Spleen (tissue), 11 donors: Measurements from ENCODE around the gene OAS1. TPM values are rescaled to one million over a fixed set of nuclear protein-coding genes. Genes with fewer than 3 reads are reported as not detected.
"Not testable (repeated sequence)": the region's sequence is repeated elsewhere in the genome, so short reads cannot be mapped to it uniquely, and the experiment has no call there.

Source experiments
- DNase-seq: peaks from one replicate; pipeline ENCODE4 v3.0.0-alpha.2; 2020
- H3K27ac ChIP-seq, 8 donors: fragments of 200-600 bp; sonication (generic) in 7 of 8; 1 replicate in 4 of 8; 2 replicates in 4 of 8; pipeline versions ENCODE4 v1.5.0 to v1.8.0; 2016 to 2021; ENCODE audit warnings: inconsistent platforms in 4 of 8, mild to moderate bottlenecking in 4 of 8, moderate library complexity in 1 of 8
- H3K27me3 ChIP-seq, 7 donors: fragments of 200-600 bp; sonication (generic) in 6 of 7; replicated peaks in 1 of 7; 1 replicate in 4 of 7; 2 replicates in 3 of 7; pipeline versions ENCODE4 v1.5.0 to v1.8.0; 2016 to 2021; ENCODE audit warnings: inconsistent platforms in 3 of 7, mild to moderate bottlenecking in 1 of 7
- H3K36me3 ChIP-seq, 6 donors: fragments of 200-600 bp; sonication (generic) in 5 of 6; 1 replicate in 4 of 6; 2 replicates in 2 of 6; pipeline versions ENCODE4 v1.5.0 to v1.8.0; 2016 to 2021; ENCODE audit warnings: inconsistent platforms in 2 of 6
- H3K4me1 ChIP-seq, 6 donors: fragments of 200-600 bp; sonication (generic) in 5 of 6; 1 replicate in 3 of 6; 2 replicates in 3 of 6; pipeline versions ENCODE4 v1.5.0 to v1.8.0; 2016 to 2021; ENCODE audit warnings: inconsistent platforms in 3 of 6
- H3K4me3 ChIP-seq, 8 donors: fragments of 200-600 bp; sonication (generic) in 7 of 8; 1 replicate in 4 of 8; 2 replicates in 4 of 8; pipeline versions ENCODE4 v1.5.0 to v1.8.0; 2016 to 2021; ENCODE audit warnings: inconsistent platforms in 4 of 8, mild to moderate bottlenecking in 4 of 8, moderate library complexity in 2 of 8
- H3K9me3 ChIP-seq, 8 donors: fragments of 200-600 bp; sonication (generic) in 7 of 8; 1 replicate in 4 of 8; 2 replicates in 4 of 8; pipeline versions ENCODE4 v1.5.0 to v1.8.0; 2016 to 2021; ENCODE audit warnings: inconsistent platforms in 4 of 8
- POLR2A ChIP-seq, 3 donors: fragments of 450-650 bp; IDR thresholded peaks; one replicate each; pipeline ENCODE4 v1.5.1; 2017; ENCODE audit warnings: antibody characterized with exemption in 3 of 3, mild to moderate bottlenecking in 1 of 3
- POLR2AphosphoS5 ChIP-seq, 3 donors: sonication (generic); formaldehyde crosslinking; IDR thresholded peaks; one replicate each; pipeline ENCODE4 v1.5.1; 2017; ENCODE audit warnings: antibody characterized with exemption in 3 of 3
- WGBS, 5 donors: extraction: QIAGEN DNeasy Blood & Tissue Kit in 3 of 5; methylation state at CpG; one replicate each; pipeline versions ENCODE4 v1.1.5 to v1.1.7; 2013 to 2018; 5-methylcytosine and 5-hydroxymethylcytosine counted together
- intact Hi-C: fragments of 100-400 bp; cut with DNase I; formaldehyde crosslinking; loops from one replicate; pipeline ENCODE4 v1.15.0; 2023; ENCODE audit warnings: low total_unique reads
- polyA plus RNA-seq, 3 donors: library from polyadenylated mRNA; stranded (reverse); fragments of 200-250 nt; gene quantifications; one replicate each; pipeline ENCODE4 v1.2.1, GENCODE V29; 2013
- total RNA-seq, 7 donors: library from RNA; depleted of rRNA in 3 of 7; stranded (reverse); fragments of >200 nt in 3 of 7; fragmentation: NEBNext Ultra II Directional in 4 of 7; extraction: Animal tissue kit (Norgen Biotek cat#: 25700) in 4 of 7; gene quantifications; one replicate each; pipeline versions ENCODE4 v1.1.0 to v1.2.1, GENCODE V29; 2016 to 2021
- TF ChIP-seq, protein P1 (sequence below), 11 experiments: fragments of 200-600 bp in 7 of 11; fragments of 450-650 bp in 4 of 11; sonication (generic) in 4 of 11; IDR thresholded peaks in 8 of 11; conservative IDR thresholded peaks in 3 of 11; 1 replicate in 7 of 11; 2 replicates in 4 of 11; pipeline versions ENCODE4 v1.4.0 to v1.8.0; 2016 to 2021; ENCODE audit warnings: antibody characterized with exemption in 11 of 11, inconsistent platforms in 4 of 11, mild to moderate bottlenecking in 1 of 11
- donor health status: healthy with polysubstance abuse.
- donor health status: DM: no; HTN: no; CAD: no; lungs with moderate emphysema.
- donor health status: DM: no; HTN: no; CAD: no.
- donor health status: Bipolar disorder and iron deficiency.
- donor health status: healthy.
- donor health status: DM: no; HTN: no; CAD: no.
- donor health status: DM: yes; HTN: yes; CAD: no.

OAS1 gene
- total and polyA plus RNA-seq, 10 donors: 34.7 to 68.4 (median 54.9) TPM

DNA sequence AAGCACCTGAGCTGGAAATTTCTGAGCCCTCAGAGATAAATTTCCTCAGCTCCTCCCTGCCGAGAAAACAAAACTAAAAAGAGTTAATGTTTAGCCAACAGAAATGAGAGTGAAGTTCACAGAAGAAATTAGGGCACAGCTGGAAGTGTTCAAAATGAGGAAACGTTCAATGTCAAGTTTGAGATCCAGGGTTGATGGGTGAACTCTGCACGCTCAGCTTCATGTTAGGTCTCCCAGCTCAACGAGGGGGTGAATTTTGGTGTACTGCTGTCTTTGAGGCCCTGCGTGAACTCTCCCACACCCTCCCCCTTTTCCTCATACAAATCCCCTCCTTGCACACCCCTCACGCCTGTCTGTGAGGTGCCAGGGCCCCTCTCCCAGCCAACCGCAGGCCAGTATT is 18.2 kb downstream of the OAS1 start:
- intact Hi-C loops: no loop called here
- DNase-seq: no peak
- 16 to 33% (median 20%) methylated on average over 7 of the region's 7 CpGs for WGBS, 5 donors

DNA sequence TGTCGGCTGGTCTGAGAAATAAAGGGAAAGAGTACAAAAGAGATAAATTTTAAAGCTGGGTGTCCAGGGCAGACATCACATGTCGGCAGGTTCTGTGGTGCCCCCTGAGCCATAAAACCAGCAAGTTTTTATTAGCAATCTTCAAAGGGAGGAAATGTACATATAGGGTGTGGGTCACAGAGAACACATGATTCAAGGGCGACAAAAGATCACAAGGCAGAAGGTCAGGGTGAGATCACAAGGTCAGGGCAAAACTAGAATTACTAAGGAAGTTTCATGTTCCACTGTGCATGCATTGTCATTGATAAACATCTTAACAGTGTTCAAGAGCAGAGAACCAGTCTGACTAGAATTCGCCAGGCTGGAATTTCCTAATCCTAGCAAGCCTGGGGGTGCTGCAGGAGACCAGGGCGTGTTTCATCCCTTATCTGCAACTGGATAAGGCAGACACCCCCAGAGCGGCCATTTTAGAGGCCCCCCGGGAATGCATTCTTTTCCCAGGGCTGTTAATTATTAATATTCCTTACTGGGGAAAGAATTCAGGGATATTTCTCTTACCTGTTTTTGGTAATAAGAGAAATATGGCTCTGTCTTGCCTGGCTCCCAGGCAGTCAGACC is 19.8 kb downstream of the OAS1 start:
- H3K9me3 ChIP-seq, H3K27me3 ChIP-seq, DNase-seq, intact Hi-C loops, H3K4me3 ChIP-seq: not testable (repeated sequence)
- WGBS, 5 donors: 45 to 62% (median 51%) methylated on average over 7 of the region's 7 CpGs
- Histone ChIP-seq H3K4me1 (peaks cover 7 to 30% (median 18%) of the 10 kb centered on the region in 6 donors), H3K27ac (peak overlapping the region in 5 of 8 donors; percentile 17 to 77 (median 74)), H3K36me3 (peaks cover 0 to 13% (median 2%) of the 10 kb centered on the region in 6 donors)

More for the DNA sequence above, 18.2 kb downstream of the OAS1 start:
- Histone ChIP-seq H3K9me3 (peaks cover 0 to 7% (median 0%) of the 10 kb centered on the region in 8 donors), H3K36me3 (peaks cover 0 to 29% (median 12%) of the 10 kb centered on the region in 6 donors), H3K27me3 (no peaks in the 10 kb centered on the region), H3K4me3 (no peak overlapping the region), H3K4me1 (peaks cover 7 to 30% (median 18%) of the 10 kb centered on the region in 6 donors), H3K27ac (peak overlapping the region; percentile 11 to 77 (median 68))
- no peak for TF ChIP-seq POLR2A (IDR thresholded peaks at IDR 0.05)
- peak in 1 of 3 donors; percentile 43 for TF ChIP-seq POLR2AphosphoS5 (IDR thresholded peaks at IDR 0.05)

DNA sequence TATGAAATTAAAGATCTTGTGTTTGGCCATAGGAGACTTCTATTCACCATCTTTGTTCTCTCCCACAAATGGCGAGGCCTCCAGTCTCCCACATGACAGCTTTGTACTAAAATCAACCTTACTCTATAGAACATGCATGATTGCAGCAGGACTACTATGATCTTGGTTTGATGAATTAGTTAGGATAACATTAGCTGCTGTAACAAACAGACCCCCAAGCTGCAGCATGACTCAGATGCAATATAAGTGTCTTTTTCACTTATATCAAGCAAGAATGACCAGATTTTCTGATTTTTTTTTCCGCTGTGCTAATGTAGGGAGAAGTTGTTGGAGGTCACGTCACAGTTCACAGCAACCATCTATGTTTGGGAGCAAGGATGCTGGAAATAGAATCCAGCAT is 20.7 kb downstream of the OAS1 start:
- DNase-seq: no peak
- no peaks in the 10 kb centered on the region for H3K27me3 ChIP-seq
- intact Hi-C loops: no loop called here
- WGBS, 5 donors: 60 to 80% (median 65%) methylated on average over 3 of the region's 3 CpGs
- no peak overlapping the region for H3K4me3 ChIP-seq
- H3K27ac ChIP-seq: peak overlapping the region in 1 of 8 donors; percentile 7
- TF ChIP-seq POLR2AphosphoS5 (IDR thresholded peaks at IDR 0.05) (no peak), POLR2A (IDR thresholded peaks at IDR 0.05) (no peak)
- TF ChIP-seq, protein P1, sequence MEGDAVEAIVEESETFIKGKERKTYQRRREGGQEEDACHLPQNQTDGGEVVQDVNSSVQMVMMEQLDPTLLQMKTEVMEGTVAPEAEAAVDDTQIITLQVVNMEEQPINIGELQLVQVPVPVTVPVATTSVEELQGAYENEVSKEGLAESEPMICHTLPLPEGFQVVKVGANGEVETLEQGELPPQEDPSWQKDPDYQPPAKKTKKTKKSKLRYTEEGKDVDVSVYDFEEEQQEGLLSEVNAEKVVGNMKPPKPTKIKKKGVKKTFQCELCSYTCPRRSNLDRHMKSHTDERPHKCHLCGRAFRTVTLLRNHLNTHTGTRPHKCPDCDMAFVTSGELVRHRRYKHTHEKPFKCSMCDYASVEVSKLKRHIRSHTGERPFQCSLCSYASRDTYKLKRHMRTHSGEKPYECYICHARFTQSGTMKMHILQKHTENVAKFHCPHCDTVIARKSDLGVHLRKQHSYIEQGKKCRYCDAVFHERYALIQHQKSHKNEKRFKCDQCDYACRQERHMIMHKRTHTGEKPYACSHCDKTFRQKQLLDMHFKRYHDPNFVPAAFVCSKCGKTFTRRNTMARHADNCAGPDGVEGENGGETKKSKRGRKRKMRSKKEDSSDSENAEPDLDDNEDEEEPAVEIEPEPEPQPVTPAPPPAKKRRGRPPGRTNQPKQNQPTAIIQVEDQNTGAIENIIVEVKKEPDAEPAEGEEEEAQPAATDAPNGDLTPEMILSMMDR (IDR thresholded peaks at IDR 0.05 in 8 of 11, conservative IDR thresholded peaks at IDR 0.05 in 3 of 11): no peak
- H3K9me3 ChIP-seq: peaks cover 0 to 7% (median 0%) of the 10 kb centered on the region in 8 donors
- H3K36me3 ChIP-seq: peaks cover 0 to 4% (median 0%) of the 10 kb centered on the region in 6 donors
- H3K4me1 ChIP-seq: peaks cover 7 to 30% (median 18%) of the 10 kb centered on the region in 6 donors

DNA sequence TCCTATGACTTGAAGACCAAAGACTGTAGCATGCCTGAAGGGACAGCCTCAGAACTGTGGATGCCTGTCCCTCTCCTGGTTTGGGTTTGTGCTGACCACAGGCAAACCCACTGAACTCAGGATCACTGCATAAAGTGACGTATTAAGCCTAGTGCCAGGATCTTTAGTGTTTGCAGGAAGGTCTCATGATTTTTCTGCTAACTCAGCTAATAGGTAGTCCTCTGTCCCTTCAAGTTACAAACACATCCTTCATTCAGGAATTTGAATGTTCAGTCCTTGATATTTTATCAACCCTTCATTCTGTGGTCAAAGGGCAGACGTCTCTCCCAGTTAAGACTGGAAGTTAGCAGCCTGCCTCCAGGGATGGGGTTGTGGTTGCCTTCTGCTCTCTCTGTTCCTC is 21.2 kb downstream of the OAS1 start:
- no peaks in the 10 kb centered on the region for H3K36me3 ChIP-seq
- H3K27me3 ChIP-seq: no peaks in the 10 kb centered on the region
- no peak overlapping the region for H3K4me3 ChIP-seq
- H3K27ac ChIP-seq: no peak overlapping the region
- WGBS, 5 donors: 38 to 92% (median 45%) methylated on average over 1 to 2 of the region's 2 CpGs
- DNase-seq: no peak
- H3K9me3 ChIP-seq: peaks cover 0 to 7% (median 0%) of the 10 kb centered on the region in 8 donors
- H3K4me1 ChIP-seq: peaks cover 7 to 30% (median 18%) of the 10 kb centered on the region in 6 donors
- no peak for TF ChIP-seq POLR2A (IDR thresholded peaks at IDR 0.05)
- TF ChIP-seq POLR2AphosphoS5 (IDR thresholded peaks at IDR 0.05): no peak
- TF ChIP-seq, protein P1 (IDR thresholded peaks at IDR 0.05 in 8 of 11, conservative IDR thresholded peaks at IDR 0.05 in 3 of 11): no peak
- intact Hi-C loops: no loop called here

GRCh38 chr12:112928978-112929377 is 22.2 kb downstream of the OAS1 start:
- H3K27ac ChIP-seq: no peak overlapping the region
- H3K9me3 ChIP-seq: peaks cover 0 to 7% (median 0%) of the 10 kb centered on the region in 8 donors
- peaks cover 7 to 26% (median 18%) of the 10 kb centered on the region in 6 donors for H3K4me1 ChIP-seq
- intact Hi-C loops: no loop called here
- no peaks in the 10 kb centered on the region for H3K27me3 ChIP-seq
- no peak for TF ChIP-seq POLR2AphosphoS5 (IDR thresholded peaks at IDR 0.05)
- TF ChIP-seq, protein P1 (IDR thresholded peaks at IDR 0.05 in 8 of 11, conservative IDR thresholded peaks at IDR 0.05 in 3 of 11): no peak
- TF ChIP-seq POLR2A (IDR thresholded peaks at IDR 0.05): no peak
- H3K4me3 ChIP-seq: no peak overlapping the region
- H3K36me3 ChIP-seq: no peaks in the 10 kb centered on the region
- WGBS, 5 donors: 71 to 100% (median 92%) methylated on average over 1 of the region's 1 CpG
- DNase-seq: no peak
